Renal pelvis (tissue), 4 donors: Measurements from ENCODE around the gene NDUFA5. TPM values are rescaled to one million over a fixed set of nuclear protein-coding genes. Genes with fewer than 3 reads are reported as not detected.
"Not testable (repeated sequence)": the region's sequence is repeated elsewhere in the genome, so short reads cannot be mapped to it uniquely, and the experiment has no call there.

Source experiments
- DNase-seq: peaks from one replicate; pipeline ENCODE4 v3.0.0-alpha.2; 2013
- polyA plus RNA-seq, 3 donors: library from polyadenylated mRNA; unstranded; fragments of 120-200 nt; gene quantifications; one replicate each; pipeline ENCODE4 v1.2.1, GENCODE V29; 2013; ENCODE audit not compliant: insufficient read length in 3 of 3

The NDUFA5 gene
- polyA plus RNA-seq, 3 donors: 188 to 207 (median 201) TPM

DNA sequence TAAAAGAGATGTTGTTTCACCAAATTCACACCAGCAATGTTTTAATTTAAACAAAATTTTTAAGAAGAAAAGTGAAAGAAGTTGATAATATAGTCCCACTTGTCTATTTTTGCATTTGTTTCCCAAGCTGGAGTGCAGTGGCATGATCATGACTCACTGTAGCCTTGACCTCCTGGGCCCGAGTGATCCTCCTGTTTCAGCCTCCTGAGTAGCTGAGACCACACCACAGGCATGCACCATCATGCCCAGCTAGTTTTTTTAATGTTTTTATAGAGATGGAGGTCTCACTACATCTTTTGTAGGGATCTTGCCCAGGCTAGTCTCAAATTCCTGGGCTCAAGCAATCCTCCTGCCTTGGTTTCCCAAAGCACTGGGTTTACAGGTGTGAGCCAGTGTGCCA is 14.1 kb upstream of the NDUFA5 start:
- DNase-seq: no peak

DNA sequence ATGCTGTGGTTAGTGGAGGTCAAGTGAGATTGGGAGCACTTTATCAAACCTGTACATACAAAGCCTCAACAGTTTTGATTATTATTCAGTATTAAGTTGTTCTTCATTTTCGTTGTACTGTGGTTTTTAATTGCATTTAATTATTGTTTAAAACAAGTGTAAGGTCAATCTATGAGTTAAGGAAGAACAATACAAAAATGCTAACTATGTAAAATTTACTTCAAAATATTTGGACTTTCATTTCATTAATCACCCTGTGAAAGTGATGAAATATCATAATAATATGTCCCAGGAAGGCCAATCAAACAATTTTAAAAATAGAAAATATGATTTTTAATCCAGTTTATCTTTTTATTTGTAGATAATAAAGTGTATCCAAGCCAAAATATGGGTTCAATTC is 13.6 kb upstream of the NDUFA5 start:
- DNase-seq: no peak

DNA sequence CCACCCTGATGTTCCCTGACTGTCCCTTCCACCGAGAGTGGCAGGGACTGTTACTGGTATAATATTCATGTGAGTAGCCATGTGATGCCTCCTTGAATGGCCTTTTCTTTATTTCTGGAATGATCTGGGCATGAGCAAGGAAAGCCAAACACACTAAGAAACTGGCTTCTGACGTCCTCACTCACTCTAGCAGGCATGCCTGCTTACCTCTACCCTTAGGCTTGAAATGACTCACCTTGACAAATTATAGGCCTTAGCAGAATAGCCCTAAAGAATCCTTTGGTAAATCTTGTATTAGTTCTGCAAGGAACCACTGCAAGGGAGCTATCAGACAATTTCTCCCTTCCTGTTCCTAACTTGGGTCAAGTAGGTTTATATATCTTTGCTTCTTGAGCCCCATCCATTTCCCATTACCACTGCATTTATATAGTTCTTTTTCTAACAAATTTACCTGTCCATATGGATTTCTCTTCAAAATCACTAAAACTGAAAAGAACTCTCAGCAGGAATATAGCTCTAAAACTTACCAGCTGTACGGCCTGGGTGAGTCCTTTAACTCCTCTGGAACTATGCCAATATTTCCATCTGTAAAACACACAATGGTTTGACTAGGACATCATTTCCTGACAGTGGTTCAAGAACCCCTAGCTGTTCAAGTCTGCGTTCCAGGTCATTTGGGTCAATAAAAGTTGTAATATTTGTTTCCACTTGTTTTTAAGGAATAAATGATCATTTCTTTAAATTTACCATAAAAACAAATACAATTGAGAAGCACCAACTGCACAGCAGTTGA is 13.0 kb upstream of the NDUFA5 start:
- DNase-seq: no peak

DNA sequence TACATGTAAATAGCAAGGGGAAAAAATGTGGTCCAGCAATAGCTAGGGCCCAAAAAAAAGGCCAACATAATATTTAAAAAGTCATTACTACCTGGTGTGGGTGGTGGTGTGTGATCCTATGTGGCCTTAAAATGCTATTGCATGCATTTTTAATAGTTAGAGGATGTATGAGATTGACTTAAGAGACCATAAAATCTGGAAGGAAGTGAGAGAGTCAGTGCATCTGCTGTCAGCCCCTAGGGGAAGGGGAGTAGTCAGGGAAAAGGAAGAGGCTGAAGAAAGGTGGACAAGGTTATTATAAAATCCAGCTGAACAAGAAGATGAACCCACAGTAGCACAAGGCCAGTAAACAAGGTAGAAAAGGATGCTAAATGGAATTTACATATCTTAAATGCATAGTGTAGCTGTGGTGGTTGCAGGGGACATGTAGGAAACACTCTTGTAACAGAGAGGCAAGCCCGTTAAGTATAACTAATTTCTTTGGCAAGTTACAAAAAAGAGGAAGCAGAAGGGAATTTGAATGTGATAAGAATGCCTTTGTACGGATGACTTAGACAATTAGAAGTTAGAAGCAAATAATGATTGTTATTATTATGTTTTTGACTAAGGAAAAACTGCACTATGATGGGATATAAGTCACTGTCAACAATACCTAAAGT is 11.9 kb upstream of the NDUFA5 start:
- no peak for DNase-seq

DNA sequence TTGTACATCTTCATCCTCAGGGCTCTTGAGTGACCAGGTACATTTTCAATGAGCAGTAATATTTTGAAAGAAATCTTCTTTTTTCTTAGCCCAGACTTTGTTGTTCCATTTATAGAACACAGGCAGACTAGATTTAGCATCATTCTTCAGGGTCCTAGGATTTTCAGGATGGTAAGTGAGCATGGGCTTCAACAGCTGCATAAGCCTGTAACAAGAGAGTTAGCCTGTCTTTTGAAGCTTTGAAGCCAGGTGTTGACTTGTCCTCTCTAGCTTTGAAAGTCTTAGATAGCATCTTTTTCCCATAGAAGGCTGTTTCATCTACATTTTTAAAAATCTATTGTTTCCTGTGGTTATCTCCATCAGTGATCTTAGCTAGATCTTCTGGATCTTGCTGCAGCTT is 4.5 kb upstream of the NDUFA5 start:
- DNase-seq: no peak

DNA sequence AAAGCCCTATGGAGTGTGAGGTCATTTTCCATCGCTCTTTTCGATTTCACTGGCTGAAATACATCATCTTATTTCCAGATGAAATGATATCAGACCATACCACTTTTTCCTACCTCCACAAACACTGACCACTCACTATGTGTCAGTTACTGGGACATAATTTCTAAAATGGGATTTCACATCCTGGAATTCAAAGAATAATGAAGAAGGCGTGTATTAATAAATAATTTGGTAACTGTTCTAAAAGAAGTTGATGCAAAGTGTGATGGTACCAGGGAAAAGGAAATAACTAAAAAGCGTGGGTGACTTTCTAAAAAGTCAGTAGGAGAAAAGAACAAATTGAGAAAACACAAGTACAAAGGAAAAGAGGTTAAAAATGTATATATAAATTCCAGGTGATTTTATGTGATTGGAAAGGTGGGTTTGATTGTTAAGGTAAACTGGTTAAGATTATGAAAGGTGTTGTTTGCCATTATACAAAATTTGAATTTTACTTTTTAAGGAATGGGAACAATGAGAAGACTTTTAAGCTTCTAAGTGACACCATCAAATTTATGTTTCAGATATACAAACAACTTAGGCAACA is 764 bp upstream of the NDUFA5 start:
- DNase-seq: no peak

DNA sequence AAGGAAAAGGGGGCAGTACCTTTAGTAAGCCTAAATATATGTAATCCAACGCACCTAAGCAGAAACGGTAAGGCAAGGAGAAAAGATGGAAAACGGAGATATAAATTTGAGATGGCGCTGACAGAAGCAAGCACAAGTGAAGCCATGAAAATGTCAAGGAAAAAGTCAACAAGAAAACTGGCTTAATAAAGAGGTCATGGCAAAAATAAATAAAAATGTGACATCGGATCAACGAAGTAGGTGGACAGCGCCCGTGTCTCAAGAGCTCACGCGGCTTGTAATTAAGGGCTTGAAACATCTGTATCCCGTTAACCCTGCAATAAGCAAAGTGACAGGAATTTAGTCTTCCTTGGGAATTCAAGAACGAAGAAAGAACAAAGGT is 611 bp downstream of the NDUFA5 start:
- DNase-seq: no peak

DNA sequence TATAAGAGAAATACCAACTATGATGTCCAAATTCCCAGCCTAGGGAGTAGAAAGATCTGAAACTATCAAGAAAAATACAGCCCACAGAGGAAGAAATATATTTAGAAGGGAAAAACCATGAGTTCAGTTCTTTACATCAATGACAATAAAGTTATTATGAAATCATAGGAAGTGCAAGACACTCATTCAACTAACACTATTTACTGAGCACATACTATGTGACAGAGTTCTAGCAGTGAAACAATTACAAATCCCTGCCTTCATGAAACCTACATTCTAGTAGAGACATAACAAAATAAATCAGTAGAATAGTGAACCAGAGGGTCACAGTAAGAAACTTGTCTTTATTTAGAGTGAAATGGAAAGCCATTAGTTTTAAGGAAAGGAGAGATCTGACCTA is 2.1 kb downstream of the NDUFA5 start:
- no peak for DNase-seq

DNA sequence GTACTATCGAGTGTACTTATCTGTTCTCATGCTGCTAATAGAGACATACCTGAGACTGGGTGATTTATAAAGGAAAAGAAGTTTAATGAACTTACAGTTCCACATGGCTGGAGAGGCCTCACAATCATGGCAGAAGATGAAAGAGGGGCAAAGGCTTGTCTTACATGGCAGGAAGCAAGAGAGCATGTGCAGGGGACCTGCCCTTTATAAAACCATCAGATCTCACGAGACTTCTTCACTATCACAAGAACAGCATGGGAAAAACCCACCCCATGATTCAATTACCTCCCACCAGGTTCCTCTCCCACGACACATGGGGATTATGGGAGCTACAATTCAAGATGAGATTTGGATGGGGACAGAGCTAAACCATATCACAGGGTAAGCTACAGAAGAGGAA is 4.5 kb downstream of the NDUFA5 start:
- DNase-seq: no peak

DNA sequence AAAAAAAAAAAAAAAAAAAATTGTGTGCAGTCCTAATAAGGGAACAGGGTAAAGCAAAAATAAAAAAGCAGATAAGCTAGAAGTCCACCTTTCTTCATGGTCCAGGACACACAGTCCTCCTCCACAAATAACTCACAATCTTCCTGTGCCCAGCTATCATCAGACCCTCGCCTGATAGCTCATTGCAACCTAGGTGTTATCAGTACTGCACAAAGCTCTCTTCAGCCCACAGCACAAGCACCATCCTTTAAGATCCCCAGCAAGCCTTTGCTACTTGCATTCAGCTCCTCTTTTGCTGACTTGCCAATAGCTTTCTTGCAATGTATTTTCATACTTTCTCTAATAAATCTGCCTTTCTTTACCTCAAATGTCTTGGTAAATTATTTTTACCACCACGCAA is 5.0 kb downstream of the NDUFA5 start:
- DNase-seq: no peak

DNA sequence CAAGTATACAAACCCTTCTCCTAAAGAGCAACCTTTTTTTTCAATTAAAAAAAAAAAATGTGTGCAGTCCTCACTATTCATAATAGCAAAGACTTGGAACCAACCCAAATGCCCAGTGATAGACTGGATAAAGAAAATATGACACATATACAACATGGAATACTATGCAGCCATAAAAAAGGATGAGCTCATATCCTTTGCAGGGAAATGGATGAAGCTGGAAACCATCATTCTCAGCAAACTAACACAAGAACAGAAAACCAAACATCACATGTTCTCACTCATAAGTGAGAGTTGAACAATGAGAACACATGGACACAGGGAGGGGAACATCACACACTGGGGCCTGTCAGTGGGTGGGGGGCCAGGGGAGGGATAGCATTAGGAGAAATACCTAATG is 5.5 kb downstream of the NDUFA5 start:
- DNase-seq: not testable (repeated sequence)

DNA sequence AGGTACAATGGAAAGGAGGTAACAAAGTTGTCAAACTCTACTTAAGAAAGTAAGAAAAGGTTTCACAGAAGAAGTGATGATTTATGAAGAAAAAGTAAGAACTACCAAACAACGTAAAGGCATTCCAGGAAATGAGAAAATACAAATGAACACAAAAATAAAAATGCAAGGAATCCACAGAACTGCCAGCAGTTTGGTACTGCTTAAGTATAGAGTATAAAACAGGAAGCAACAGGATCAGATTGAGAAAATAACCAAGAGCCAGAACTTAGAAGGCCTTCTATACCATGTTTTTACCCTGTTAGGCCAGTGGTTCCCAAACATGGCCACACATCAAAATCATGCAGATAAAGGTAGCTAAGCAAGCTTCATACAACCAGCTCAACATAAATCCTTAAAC is 9.2 kb downstream of the NDUFA5 start:
- no peak for DNase-seq

DNA sequence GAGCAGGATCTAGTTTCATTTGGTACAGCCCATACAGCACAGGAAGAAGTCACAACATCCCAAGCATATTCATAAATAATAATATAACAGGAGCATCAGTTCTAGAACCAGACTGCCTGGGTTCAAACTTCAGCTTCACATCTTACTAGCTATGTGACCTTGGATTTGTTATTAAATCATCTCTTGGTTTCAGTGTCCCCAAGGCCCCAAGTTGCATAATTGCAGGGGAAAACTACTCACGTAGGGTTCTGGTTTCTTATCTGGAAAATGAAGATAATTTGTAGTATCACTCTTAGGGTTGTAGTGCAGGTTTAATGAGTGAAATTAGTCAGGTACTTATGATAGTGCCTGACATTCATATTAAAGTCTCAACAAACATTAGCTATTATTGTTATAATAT is 17.7 kb downstream of the NDUFA5 start:
- DNase-seq: no peak

DNA sequence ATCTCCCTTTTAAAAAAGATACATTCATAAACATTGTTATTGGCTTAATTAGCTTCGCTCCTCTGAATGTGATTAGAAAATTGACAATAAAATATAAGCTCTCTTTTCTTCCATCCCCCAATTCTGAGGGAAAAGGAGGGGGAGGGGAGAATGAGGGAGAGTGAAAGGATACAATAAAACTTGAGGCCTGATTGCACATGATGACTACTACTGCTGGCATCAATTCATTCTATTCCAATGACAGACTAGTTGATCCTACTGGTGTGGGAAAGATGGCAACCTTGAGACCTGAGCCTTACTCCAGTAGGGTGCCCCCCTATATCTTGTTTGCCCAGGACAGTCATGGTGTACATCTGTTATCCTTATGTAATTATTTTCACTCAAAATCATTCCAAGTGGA is 18.7 kb downstream of the NDUFA5 start:
- no peak for DNase-seq

DNA sequence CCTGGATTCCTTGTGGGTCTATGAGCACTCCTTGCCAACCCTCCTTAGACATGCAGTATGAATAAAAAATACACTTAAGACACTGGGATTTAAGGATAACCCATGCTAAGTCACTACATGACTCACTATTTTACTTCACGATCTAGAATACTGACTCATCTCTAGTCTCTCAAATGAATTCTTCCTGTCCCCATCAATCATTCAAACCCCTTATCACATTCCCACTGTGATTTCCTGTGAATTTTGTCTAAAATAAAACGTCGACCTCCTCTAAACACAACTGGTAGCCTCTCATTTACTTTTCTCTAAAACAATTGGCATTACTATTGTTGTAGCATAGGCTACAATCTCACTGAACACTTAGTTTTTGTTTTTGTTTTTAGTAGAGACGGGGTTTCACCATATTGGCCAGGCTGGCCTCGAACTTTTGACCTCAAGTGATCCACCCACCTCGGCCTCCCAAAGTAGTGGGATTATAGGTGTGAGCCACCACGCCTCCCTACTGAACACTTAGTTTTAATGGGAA is 19.4 kb downstream of the NDUFA5 start:
- no peak for DNase-seq

DNA sequence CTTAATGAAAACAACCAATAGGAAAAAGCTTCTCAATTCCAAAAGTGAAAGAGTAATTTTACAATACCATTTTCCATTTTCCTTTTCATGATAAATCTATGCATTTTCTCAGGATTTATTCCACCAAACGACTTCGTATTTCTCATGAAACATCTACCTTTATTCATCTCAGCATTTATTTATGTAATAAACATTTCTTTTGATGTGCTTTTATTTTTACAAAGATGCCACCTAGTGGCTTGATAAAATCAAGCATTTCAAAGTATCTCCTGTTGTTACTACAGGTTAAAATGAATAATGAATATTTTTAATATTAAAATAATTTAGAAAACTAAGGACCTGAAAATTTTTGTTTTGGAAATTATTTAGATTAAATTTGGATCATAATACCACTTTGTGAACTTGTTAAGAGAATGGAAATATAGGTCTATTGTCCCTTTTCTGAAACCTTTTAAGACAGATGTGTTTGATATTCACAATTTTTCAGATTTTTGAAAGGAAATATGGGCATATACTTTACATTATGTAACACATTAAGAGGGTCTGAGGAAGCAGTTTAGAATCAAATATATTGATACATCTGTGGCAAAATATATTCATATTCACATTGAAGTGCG is 20.5 kb downstream of the NDUFA5 start:
- DNase-seq: no peak

DNA sequence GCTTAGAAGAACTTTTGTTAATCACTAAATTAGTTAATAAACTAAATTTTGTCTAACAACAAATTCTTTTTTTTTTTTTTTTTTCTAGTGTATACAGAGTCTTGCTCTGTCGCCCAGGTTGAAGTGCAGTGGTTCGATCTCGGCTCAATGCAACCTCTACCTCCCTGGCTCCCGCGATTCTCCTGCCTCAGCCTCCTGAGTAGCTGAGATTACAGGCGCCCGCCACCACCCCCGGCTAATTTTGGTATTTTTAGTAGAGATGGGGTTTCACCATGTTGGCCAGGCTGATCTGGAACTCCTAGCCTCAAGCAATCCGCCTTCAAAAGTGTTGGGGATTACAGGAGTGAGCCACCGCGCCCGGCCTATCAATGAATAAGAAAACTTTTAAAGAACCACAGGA is 22.1 kb downstream of the NDUFA5 start:
- no peak for DNase-seq

DNA sequence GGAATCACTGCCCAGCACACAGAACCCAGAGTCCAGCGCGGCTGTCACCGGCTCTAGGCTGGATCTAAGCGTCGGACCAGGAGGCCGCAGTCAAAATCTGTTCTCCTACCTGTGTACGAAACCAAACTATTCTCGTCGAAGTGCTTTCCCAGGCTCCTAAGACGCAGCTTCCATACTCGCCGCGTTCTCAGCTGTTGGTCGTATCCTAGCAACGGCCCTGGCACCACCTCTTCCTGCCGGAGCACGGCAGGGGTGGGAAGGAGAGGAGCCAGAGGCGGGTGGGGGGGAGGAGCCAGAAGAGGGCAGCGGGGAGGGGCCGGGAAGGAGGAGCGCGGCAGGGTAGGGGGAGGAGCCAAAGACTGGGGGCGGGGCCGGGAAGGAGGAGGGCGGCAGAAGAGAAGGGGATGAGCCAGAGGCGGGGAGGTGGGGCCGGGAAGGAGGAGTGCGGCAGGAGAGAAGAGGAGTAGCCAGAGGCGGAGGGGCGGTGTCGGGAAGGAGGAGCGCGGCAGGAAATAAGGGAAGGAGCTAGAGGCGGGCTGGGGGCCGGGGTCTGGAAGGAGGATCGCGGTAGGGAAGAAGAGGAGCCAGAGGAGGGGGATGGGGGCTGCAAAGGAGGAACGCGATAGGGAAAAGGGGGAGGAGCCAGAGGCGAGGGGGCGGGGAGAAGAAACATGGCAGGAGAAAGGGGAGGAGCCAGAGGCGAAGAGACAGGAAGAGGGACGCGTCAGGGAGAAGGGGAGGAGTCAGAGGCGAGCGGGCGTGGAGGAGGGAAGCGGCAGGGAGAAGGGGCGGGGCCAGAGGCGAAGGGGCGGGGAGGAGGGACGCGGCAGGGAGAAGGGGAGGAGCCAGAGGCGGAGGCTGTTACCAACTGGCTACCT is 23.0 kb downstream of the NDUFA5 start, which contains the start of gene IQUB:
Gene IQUB, minus strand, starts transcription at position 213 of the 878 bp plus-strand sequence. CDS start 22,255 bp downstream, outside the sequence.
- DNase-seq: peak; percentile 95

DNA sequence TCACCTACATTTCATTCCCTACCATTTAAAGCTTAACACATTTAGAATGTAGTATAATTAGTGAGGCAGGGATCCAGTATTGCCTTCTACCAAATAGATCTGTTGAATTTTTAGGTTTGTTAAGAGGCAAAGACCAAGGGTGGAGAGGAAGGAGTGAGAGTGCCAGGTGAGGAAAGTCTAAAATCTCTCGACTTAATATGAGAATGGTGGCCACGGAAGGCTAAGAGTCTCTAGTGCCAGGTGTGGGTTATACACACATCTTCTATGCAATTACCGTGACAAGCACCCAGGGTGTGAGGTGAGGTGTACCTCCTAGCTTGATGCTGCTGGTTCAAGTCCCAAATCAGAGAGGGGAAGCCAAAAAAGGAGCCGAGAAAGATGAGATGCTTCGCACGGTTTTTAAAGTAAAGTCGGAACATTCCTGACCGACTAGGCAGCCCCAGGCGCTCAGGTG is 23.7 kb downstream of the NDUFA5 start:
- no peak for DNase-seq

DNA sequence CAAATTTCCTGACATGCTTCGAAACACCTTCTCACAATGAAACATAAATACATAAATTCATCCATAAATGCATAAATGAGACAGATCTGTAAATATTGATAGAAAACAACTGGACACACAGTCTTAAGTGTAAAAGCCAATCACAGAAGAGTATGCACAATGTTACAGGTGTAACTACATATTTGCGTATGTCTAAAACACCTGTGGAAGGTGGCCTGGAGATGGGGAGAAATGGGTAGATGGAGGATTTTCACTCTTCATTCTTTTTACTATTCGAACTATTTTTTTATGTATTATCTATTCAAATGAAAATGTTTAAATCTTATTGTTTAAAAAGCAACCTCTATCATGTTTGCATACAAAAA is 24.1 kb downstream of the NDUFA5 start:
- DNase-seq: no peak

DNA sequence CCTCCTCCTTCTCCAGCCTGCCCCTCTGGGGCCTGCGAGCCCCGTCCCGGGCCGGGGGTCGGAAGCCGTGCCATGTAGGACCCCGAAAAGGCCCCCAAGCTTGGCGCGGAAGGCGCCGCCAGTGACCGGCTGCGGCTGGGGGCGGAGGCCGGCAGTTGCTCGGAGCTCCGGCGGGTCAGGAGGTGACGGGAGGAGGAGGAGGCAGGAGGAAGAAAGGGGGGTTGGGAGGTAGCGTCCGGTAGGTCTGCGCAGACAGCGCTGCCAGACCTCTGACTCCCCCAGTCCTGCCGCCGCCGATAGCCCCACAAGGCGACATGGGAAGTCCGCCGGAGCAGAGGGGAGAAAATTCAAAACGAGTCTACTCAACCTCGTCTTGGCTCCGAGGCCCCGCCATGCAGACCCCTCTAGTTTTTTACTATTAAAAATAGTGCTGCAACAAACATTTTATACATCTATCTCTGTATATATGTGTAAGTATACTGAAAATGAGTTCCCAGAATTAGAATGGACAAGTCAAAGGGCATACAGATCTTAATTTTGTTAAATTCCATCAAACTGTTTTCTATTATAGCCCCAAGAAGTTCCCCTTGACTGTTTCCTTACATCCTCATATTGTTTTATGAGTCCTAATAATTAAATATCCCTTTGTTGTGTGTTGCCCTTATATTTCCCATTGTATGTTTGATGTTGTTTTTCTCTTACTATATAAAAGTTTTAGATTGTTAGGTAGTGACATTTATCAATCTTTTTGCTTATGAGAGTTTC is 24.6 kb downstream of the NDUFA5 start:
- DNase-seq: not testable (repeated sequence)
